HCEC 1CT (cell line): ENCODE results near the gene PXMP4.

Experiments used
- DNase-seq: peaks from one replicate; pipeline ENCODE4 v3.0.0-alpha.2; 2017

The PXMP4 gene

DNA sequence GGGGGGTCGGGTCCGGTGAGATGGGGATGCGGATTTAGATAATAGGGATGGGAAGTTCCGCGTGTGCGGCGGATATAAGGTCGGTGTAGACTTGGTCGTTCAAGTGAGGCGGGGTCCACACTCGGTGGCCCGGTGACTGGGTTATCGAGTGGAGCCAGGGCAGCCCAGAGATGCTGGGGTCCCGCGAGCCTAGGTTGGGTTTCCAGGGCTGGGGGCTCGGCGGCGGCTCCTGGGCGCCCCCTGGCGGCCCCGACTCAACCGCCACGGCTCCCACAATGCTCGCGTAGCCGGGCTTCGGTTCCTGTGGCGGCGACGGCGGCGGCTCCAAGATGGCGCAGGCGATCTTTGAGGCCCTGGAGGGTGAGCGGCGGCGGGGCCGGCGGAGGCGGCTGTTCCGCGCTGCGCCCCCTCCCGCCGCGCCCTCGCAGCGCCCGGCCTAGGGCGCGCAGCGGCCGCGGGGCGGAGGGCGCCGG, 11.6 kb upstream of the PXMP4 start, which contains the start of gene ZNF341:
Gene ZNF341 (plus strand): TSS at position 304 of the 473 bp plus-strand sequence. CDS start 26 bp downstream, at position 330.
- DNase-seq, result peak; percentile 82

DNA sequence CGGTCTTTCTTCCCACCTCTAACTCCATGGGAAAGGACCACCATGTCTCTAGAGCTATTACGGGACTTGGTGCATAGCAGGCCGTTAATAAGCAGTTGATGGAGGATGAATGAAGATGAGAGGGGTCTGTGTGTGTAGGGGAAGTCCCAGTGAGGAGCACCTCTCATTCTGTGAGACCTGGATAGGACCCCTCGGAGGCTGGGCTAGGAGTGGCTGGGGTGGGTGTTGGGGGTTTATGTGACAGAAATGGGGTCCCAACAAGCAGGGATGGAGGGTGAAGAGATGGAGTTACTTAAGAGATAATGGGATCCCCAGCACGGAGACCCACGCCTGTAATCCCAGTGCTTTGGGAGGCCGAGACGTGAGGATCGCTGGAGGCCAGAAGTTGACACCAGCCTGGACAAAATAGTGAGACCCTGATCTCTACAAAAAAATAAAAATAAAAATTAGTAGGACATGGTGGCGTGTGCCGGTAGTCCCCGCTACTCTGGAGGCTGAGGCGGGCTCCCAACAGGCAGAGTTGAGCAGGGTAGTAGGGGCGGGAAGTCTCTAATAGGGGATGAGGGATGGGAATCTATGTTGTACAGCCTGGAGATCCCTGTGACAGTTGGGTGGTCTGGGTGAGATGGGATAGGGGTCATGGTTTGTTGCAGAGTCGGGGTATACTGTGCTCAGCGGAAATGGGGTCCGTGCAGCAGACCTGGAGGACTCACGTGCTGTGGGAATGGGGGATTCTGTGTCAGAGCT, 11.0 kb upstream of the PXMP4 start:
- DNase-seq, result no peak

DNA sequence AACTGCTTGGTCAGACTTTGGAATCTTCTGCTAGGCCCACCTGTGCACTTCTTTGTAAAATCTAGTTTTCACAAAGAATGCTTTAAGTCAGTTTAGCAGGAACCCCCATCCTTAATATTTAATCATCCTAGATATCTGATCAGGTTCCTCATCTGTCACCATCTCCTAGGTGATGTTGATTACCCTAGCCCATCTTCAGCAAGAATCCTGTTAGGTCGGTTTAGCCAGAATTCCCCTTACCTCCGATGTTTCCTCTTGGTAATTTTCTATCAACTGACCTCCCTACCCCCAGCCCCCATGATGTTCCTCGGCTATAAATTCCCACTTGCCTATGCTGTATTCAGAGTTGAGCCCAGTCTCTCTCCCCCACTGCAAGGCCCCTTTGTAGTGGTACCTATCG, 9.0 kb upstream of the PXMP4 start:
- DNase-seq, result no peak

DNA sequence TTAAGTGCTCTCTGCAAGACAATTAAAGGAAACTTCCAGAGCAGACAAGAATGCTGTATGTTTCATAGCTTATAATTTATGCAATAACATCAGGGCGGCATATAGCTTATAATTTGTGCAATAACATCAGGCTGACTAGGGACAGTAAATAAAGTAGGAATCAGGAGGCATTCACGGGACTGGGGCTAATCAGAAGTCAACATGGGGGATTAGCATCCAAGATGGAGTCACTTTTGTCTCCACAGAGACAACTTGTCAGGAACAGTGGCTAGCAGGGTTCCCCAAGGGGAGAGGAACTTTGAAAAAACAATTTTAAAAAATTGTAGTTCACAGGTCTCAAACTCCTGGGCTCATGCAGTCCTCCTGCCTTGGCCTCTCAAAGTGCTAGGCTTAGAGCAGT, 8.4 kb upstream of the PXMP4 start:
- DNase-seq, result no peak

DNA sequence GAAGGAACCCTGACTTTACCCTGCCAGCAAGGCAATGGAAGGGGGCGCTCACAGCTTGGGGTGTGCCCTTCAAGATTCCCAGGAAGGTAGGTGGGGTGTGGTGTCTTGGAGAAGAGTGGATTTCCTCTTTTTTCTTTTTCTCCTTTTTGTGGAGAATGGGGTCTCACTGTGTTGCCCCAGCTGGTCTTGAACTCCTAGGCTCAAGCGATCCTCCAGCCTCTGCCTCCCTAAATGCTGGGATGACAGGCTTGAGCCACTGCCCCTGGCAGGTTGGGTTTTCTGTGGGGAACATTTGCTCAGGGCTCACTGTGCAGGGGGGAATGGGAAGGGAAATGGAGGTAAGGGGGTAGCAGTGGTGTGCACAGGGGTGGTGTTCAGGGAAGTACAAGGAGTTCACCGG, 7.7 kb upstream of the PXMP4 start:
- DNase-seq, result no peak

DNA sequence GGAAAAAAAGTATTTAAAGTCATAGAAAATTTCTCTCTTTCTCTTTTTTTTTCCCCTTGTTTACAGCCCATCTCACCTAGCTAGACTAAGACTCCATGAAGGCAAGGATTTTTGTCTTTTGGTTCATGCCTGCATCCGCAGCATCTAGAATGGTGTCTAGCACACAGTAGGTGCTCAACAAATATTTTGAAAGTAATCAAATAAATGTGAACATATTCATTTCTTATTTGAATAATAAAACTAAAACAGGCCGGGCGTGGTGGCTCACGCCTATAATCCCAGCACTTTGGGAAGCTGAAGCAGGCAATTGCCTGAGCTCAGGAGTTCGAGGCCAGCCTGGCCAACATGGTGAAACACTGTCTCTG, 7.0 kb upstream of the PXMP4 start:
- no peak for DNase-seq

DNA sequence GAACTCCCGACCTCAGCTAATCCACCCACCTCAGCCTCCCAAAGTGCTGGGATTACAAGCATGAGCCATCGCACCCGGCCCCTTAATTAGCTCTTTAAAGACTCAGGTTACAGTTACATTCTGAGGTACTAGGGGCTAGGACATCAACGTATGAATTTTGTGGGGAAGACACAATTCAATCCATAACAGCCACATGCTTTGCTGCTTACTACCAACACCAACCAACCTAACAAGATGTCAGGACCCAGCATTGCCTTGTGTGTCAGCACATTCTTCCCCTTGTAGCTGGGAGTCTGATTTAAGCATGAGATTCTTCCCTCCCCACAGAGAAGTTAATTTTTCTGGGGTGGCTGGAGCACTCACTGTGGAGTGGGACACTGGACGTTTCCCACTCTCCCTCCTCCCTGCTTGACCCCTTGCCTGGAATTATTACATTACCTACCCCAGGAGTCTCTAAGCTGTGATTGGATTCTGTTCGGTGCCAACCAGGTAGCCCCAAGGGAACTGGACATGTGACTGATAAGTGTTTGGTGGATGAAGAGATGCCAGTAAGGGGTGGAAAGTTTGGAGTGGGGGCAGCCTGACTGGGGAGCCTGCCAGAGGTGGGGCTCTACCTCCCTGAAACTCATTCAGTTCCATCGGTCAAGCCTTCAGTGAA, 5.6 kb upstream of the PXMP4 start:
- DNase-seq, result no peak

DNA sequence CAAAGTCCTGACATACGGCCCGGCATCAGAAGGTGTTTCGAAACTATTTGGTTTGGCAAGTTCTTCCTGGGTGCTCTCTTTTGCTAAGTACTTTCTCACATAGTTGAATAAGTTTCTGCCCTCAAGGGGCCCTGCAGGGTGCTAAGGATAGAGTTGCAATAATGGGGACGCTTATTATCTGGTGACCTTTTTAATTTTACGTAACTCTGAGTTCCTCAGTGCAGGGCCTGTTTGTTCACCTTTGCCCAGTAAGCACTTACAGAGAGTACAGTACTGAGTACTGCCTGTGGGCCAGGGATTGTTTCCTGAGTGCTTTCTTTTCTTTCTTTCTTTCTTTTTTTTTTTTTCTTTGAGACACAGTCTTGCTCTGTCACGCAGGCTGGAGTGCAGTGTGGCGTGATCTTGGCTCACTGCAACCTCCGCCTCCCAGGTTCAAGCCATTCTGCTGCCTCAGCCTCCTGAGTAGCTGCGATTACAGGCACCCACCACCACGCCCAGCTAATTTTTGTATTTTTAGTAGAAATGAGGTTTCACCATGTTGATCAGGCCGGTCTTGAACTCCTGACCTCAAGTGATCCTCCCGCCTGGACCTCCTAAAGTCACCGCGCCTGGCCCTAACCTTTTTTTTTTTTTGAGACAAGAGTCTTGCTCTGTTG, 4.5 kb upstream of the PXMP4 start:
- DNase-seq, result peak; percentile 18

DNA sequence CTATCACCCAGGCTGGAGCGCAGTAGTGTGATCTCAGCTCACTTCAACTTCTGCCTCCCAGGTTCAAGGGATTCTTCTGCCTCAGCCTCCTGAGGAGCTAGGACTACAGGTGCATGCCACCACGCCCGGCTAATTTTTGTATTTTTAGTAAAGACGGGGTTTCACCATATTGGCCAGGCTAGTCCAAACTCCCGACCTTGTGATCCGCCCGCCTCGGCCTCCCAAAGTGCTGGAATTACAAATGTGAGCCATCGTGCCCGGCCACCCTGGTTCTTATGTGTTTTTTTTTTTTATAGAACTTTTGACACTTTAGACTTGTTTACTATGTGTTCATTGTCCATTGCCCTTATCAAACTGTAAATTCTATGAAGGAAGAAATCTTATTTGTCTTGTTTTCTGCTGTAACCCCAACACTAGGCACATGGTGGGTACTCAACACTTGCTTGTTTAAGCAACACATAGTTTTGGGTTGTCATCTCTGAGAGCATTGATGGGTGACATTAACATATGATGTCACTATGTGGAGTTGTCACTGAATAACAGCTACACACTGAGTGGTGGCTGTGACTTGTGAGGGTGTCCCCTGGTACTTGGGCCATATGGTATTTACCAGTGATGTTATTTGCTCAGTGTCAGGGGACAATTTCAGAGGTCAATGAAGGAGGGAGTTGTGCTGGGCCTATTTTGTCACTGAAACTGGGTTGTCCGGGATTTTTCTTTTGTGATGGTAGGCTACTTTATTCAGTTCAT, 1.5 kb upstream of the PXMP4 start:
- no peak for DNase-seq

DNA sequence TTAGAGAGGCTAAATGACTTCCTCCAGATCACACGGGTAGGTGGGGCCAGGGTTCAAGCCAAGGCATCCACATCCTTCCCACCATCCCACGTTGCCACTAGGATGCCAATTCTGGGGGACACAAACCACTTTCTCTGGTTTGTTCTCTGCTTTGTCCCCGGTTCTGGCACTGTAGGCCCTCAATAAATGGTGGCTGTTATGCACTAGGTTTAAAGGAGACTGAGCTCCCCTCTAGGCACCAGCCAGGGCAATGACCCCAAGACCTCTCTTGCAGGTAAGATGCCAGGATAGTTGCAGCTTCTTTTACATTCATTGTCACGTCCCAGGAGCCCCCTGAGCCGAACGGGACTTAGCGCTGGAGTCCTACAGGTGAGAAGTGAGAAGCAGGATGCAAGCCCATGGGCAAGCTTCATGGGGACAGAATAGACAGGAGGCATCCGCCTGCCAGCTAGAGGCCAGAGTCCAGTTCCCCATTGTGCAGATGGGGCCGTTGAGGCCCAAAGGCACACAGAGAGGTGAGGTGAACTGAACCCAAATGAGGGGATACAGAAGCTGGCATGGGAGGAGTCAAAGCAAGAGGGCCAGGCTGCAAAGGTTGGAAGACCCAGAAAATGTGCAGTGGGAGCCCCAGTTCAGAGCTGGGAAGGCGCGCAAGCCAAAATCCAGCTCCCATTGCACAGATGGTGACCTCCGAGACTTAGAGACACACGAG, 677 bp downstream of the PXMP4 start:
- DNase-seq, result no peak

DNA sequence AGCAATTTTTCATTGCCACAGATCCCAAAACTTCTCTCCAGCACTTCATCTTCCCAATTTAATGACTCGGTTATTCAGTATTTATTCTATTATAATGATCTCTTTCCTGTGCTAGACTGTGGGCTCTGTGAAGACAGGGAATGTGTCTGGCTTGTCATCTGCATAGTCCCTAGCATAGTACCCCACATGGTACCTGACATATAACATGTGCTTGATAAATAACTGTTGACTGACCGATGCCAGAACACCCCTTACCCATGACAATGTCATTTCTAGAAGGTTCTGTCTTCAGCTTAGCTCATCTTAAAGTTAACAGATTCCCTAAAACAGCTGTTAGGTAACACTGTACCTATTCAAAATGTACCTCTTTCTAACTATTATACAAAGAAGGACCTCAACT, 3.6 kb downstream of the PXMP4 start:
- no peak for DNase-seq

DNA sequence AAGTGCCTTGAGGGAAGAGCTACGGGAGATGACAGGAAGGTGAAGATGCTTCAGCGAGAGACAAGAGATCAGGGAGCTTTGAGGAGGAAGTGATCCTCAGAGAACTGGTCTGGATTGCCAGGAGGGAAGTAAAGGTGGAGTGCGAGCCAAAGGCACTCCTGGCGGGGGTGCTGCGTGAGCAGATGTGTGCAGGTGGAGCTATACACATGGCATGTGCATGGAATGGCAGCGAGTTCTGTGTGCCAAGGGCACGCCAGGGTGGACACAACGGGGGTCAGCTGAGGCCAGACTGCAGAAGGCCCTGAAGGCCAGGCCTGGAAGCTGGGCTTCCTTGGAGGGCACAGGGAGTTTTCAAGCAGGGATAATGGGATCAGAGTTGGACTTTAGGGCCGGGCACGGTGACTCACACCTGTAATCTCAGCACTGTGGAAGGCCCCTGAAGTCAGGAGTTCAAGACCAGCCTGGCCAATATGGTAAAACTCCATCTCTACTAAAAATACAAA, 6.2 kb downstream of the PXMP4 start:
- DNase-seq, result no peak

DNA sequence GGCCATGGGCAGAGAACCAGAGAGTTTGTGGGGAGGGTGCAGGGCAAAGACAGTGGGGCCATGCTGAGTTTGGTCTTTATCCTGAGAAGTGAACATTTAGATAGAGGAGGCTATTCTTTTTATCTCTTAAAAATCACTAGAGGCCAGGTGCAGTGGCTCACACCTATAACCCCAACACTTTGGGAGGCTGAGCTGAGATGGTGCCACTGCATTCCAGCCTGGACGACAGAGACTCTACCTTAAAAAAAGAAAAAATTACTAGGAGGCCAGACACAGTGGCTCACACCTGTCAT, 8.7 kb downstream of the PXMP4 start:
- no peak for DNase-seq

DNA sequence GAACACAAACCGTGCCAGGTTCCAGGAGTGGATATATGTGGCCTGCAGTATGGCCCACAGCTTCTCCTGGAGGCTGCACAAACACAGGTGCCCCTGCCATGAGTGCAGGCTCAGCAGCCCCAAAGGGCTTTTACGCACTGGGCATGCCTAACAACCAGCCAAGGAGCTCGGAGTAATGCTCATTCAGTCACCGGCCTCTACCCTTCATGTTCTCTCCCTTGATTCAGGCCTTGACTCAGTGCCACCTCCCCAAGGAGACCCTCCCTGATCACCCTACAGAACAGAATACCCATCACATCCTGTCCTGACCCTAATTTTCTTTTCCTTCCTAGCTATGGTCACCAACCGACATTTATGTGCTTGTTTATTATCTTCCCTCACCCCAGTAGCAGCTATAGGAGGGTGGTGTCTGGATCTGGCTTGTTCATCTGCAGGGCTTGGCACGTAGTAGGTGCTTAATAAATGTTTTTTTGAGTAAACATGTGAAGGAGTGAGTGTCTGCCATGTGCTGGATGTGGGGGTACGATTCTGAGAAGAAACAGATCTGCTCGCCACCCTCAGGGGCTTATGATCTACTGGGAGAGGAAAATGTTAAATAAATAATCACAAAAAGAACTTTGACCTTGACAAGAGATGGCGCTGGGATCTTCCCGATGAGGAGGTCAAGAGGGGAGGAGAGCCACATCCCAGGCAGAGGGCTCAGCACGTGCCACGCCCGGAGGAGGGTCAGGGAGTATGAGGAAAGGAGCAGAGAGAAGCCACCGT, 9.2 kb downstream of the PXMP4 start:
- DNase-seq, result no peak

DNA sequence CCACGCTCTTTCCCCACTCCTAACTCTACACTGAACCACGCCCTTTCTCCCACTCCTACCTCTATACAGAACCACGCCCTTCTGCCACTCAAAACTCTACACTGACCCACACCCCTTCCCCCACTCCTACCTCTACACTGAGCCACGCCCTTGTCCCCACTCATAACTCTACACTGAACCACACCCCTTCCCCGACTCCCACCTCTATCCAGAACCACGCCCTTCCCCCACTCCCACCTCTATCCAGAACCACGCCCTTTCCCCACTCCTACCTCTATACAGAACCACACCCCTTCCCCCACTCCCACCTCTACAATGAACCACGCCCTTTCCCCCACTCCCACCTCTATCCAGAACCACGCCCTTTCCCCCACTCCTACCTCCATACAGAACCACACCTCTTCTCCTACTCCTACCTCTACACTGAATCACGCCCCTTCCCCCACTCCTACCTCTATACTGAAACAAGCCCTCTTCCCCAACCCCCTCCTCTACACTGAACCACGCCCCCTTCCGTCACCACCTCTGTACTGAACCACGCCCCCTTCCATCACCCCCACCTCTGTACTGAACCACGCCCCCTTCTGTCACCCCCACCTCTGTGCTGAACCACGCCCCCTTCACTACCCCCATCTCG, 10.1 kb downstream of the PXMP4 start:
- no peak for DNase-seq

DNA sequence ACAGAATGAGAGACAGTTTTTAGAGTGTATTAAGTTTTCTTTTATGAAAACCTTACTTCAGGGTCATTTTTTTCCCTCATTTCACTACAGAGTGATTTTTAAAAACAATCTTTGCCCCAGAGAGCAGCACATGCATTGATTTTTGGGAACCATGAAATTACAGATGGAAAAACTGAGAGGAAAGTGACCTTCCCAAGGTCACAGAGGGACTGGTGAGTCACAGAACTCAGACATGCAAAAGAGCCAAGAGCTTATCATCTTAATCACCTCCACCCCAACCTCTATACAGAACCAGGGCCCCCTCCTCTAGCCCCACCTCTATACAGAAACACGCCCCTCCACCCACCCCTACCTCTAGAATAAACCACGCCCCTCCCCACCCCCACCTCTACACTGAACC, 10.7 kb downstream of the PXMP4 start:
- no peak for DNase-seq

DNA sequence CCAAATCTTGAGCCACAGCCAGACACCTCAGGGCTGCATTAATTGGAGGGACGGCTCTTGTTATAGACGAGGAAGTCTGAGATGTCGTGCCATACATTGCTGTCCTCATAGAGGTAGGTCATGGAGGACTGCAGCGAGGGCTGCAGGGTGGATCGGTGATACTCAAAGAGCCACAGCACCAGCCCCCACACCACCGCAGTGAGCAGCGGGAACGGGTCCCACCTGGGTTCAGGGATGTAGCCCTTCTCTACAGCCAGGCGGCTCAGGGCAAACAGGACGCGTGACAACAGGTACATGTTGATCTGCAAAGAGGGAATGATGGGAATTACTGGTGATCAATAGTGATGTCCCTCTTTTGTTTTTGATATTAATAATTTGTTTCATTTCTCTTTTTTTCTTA, 12.4 kb downstream of the PXMP4 start:
- DNase-seq, result no peak

DNA sequence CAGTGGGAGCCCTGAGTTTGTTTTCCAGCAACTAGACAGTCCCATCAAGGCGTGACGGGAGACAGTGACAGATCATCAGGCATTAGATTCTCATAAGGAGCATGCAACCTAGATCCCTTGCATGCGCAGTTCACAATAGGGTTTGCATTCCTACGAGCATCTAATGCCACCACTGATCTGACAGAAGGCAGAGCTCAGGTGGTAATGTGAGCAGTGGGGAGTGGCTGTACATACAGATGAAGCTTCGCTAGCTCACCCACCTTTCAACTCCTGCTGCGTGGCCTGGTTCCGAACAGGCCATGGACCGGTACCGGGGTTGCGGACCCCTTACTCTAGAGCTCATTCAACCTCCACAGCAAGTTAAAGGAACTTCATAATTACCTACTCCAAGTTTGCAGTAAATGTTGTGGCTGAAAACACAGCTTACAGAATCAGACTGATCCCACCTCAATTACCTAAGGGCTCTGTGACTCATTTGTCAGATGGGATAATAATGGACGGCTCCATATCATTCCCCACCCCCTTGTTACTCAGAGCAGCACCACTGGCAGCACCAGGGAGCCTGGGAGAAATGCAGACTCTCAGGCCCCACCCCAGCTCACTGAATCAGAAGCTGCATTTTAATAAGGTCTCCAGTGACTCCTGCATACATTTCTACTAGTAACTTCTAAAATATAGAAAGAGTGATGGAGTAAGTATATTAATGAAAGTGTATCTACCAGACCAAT, 15.7 kb downstream of the PXMP4 start:
- no peak for DNase-seq

DNA sequence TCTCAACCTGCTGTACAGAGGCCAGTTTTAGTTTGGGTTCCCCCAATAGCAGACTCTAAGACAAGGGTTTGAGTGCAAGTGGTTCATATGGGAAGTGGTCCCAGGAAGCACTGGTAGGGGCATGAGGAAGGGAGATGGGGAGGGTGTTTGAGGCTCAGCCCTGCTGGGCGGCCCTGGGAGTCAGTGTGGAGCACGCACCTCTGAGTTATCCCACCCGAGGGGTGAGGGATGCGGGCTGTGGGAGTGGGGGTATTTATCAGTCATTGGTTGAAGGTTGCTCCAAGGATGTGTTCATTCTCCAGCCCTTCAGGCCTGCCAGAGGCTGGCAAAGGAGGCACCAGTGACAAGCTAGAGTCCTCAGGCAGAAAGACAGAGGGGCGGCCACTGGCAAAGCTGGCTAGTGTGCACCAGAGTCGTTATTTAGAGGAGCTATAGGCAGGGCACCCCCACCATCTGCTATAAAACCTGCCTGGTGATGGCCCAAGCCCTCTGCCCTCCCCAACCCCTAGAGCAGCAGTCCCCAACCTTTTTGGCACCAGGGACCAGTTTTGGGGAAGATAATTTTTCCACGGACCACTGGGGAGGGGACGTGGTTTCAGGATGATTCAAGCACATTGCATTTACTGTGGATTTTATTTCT, 16.5 kb downstream of the PXMP4 start:
- DNase-seq, result no peak

DNA sequence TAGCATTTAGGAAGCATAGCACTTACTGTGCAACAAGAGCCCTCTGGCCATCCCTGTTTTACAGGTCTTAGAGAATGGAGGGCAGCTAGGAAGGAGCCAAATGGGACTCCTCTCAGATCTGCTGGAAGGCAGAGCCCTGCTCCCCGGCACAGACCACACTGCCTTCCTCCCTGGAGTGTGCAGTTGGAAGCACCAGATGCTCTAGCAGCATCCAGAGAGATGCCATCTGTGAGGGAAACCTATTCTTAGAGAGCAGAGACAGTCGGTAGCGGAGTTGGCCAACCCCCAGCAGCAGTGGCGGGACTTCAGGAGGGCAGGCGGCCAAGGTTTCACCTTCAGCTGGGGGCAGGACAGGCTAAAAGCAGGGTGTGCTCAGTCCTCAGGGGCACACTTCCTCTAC, 17.2 kb downstream of the PXMP4 start:
- DNase-seq, result no peak
